CD14-positive monocyte (primary cell): ENCODE data around the gene TMEM219. TPM values are rescaled to one million over a fixed set of nuclear protein-coding genes. Genes with fewer than 3 reads are reported as not detected.

Source experiments
- DNase-seq, 3 donors: peaks; one replicate each; pipeline ENCODE4 v3.0.0-alpha.2; 2011 to 2022
- H2AFZ ChIP-seq: 2 replicates; pipeline ENCODE4 v1.6.0; 2012; ENCODE audit warnings: mild to moderate bottlenecking, low read depth, low read length, inconsistent platforms; ENCODE audit not compliant: insufficient read depth, poor library complexity, severe bottlenecking
- H3K27ac ChIP-seq, 2 donors: 1 replicate in 1 of 2; 2 replicates in 1 of 2; pipeline ENCODE4 v1.5.1; 2012 to 2013; ENCODE audit warnings: low read length in 2 of 2, control low read depth in 1 of 2, inconsistent platforms in 1 of 2, low read depth in 1 of 2, mild to moderate bottlenecking in 1 of 2
- H3K27me3 ChIP-seq, 2 donors: one replicate each; pipeline versions ENCODE4 v1.6.0 to v1.6.1; 2011 to 2013; ENCODE audit warnings: low read length in 2 of 2; ENCODE audit not compliant: control insufficient read depth in 2 of 2, insufficient read depth in 2 of 2
- H3K36me3 ChIP-seq, 2 donors: replicated peaks in 1 of 2; 1 replicate in 1 of 2; 2 replicates in 1 of 2; pipeline versions ENCODE4 v1.5.1 to v1.6.1; 2012 to 2013; ENCODE audit warnings: low read length in 2 of 2, control low read depth in 1 of 2, inconsistent platforms in 1 of 2, mild to moderate bottlenecking in 1 of 2; ENCODE audit not compliant: insufficient read depth in 2 of 2, control insufficient read depth in 1 of 2
- H3K4me1 ChIP-seq, 2 donors: 1 replicate in 1 of 2; 2 replicates in 1 of 2; pipeline versions ENCODE4 v1.5.1 to v1.6.1; 2012 to 2013; ENCODE audit warnings: low read length in 2 of 2, control low read depth in 1 of 2, inconsistent platforms in 1 of 2, mild to moderate bottlenecking in 1 of 2, moderate library complexity in 1 of 2; ENCODE audit not compliant: insufficient read depth in 2 of 2, control insufficient read depth in 1 of 2
- H3K4me2 ChIP-seq: replicated peaks from 2 replicates; pipeline ENCODE3; 2012; ENCODE audit warnings: low read length, moderate library complexity, mild to moderate bottlenecking; ENCODE audit not compliant: poor library complexity, severe bottlenecking; ENCODE audit errors: extremely low read depth
- H3K4me3 ChIP-seq, 3 experiments: fragments of 200-600 bp in 1 of 3; sonication (generic) in 1 of 3; replicated peaks in 1 of 3; 1 replicate in 2 of 3; 2 replicates in 1 of 3; pipeline ENCODE4 v1.5.1; 2011 to 2013; ENCODE audit warnings: low read length in 3 of 3, mild to moderate bottlenecking in 3 of 3, control low read depth in 2 of 3, low read depth in 2 of 3, inconsistent platforms in 1 of 3, moderate library complexity in 1 of 3
- H3K79me2 ChIP-seq: 2 replicates; pipeline ENCODE4 v1.6.0; 2012; ENCODE audit warnings: mild to moderate bottlenecking, control low read depth, inconsistent platforms, low read length, moderate library complexity; ENCODE audit not compliant: insufficient read depth
- H3K9ac ChIP-seq: 2 replicates; pipeline ENCODE4 v1.6.0; 2017; ENCODE audit warnings: low read length, mild to moderate bottlenecking; ENCODE audit not compliant: insufficient read depth, poor library complexity, severe bottlenecking
- H3K9me3 ChIP-seq, 2 donors: replicated peaks in 1 of 2; 1 replicate in 1 of 2; 2 replicates in 1 of 2; pipeline versions ENCODE4 v1.5.1 to v1.6.1; 2012 to 2013; ENCODE audit warnings: low read length in 2 of 2, control low read depth in 1 of 2; ENCODE audit not compliant: control insufficient read depth in 1 of 2, insufficient read depth in 1 of 2
- H4K20me1 ChIP-seq: 2 replicates; pipeline ENCODE4 v1.6.0; 2012; ENCODE audit warnings: mild to moderate bottlenecking, low read length, control low read depth, moderate library complexity; ENCODE audit not compliant: insufficient read depth
- H3K27ac Mint-ChIP-seq, 7 donors: one replicate each; pipeline ENCODE4 v1.8.0; 2020; ENCODE audit warnings: mild to moderate bottlenecking in 7 of 7, mixed read lengths in 7 of 7, moderate library complexity in 6 of 7, inconsistent platforms in 2 of 7
- H3K27me3 Mint-ChIP-seq, 3 donors: one replicate each; pipeline ENCODE4 v1.8.0; 2021 to 2022; ENCODE audit warnings: low read depth in 3 of 3, mild to moderate bottlenecking in 3 of 3, mixed read lengths in 3 of 3, moderate library complexity in 3 of 3, inconsistent platforms in 1 of 3
- H3K36me3 Mint-ChIP-seq, 2 donors: one replicate each; pipeline ENCODE4 v1.8.0; 2020; ENCODE audit warnings: mixed read lengths in 2 of 2, inconsistent platforms in 1 of 2, mild to moderate bottlenecking in 1 of 2
- H3K4me1 Mint-ChIP-seq: one replicate; pipeline ENCODE4 v1.8.0; 2020; ENCODE audit warnings: mild to moderate bottlenecking, mixed read lengths
- H3K4me3 Mint-ChIP-seq, 2 donors: one replicate each; pipeline ENCODE4 v1.8.0; 2020; ENCODE audit warnings: mild to moderate bottlenecking in 2 of 2, mixed read lengths in 2 of 2, moderate library complexity in 1 of 2
- H3K9me3 Mint-ChIP-seq, 7 donors: one replicate each; pipeline ENCODE4 v1.8.0; 2020 to 2022; ENCODE audit warnings: mixed read lengths in 7 of 7, mild to moderate bottlenecking in 6 of 7, moderate library complexity in 6 of 7, inconsistent platforms in 2 of 7
- CTCF ChIP-seq: fragments of 200-600 bp; IDR thresholded peaks from one replicate; pipeline ENCODE4 v1.8.0; 2022; ENCODE audit warnings: antibody characterized with exemption, mild to moderate bottlenecking
- WGBS: methylation state at CpG from one replicate; pipeline ENCODE4 v1.1.5; 2013; ENCODE audit warnings: missing lambda C conversion rate; ENCODE audit not compliant: insufficient coverage; 5-methylcytosine and 5-hydroxymethylcytosine counted together
- intact Hi-C, 2 donors: fragments of 100-400 bp; cut with micrococcal nuclease; formaldehyde crosslinking; loops; one replicate each; pipeline versions ENCODE4 v1.15.0 to v1.15.1; 2023
- polyA plus RNA-seq, 3 donors: library from polyadenylated mRNA; depleted of rRNA in 1 of 3; unstranded in 2 of 3; stranded (reverse) in 1 of 3; fragments of 300-500 nt in 2 of 3; fragments of >200 nt in 1 of 3; fragmentation: Illumina TruSeq in 2 of 3; gene quantifications; 1 replicate in 2 of 3; 2 replicates in 1 of 3; pipeline ENCODE4 v1.2.3, GENCODE V29; 2012 to 2021

The TMEM219 gene
- polyA plus RNA-seq, 3 donors, result 157 to 265 (median 227) TPM

GRCh38 chr16:29951625-29952365 lies 10.1 kb upstream of the TMEM219 start:
- H3K4me1 ChIP-seq, result no peaks in the 10 kb centered on the region
- H3K4me1 Mint-ChIP-seq, result no peaks in the 10 kb centered on the region
- H3K27ac ChIP-seq, result no peak overlapping the region
- H3K4me2 ChIP-seq, result no peak overlapping the region
- no peaks in the 10 kb centered on the region for H4K20me1 ChIP-seq
- H3K9me3 ChIP-seq, result peaks cover 0 to 4% of the 10 kb centered on the region in 2 donors
- no peak overlapping the region for H3K9ac ChIP-seq
- peaks cover 0 to 11% (median 7%) of the 10 kb centered on the region in 7 donors for H3K9me3 Mint-ChIP-seq
- H3K79me2 ChIP-seq, result no peaks in the 10 kb centered on the region
- H3K27me3 Mint-ChIP-seq, result peaks cover 0 to 5% (median 2%) of the 10 kb centered on the region in 3 donors
- no peaks in the 10 kb centered on the region for H3K36me3 Mint-ChIP-seq
- 96% methylated on average over 8 of the region's 8 CpGs for WGBS
- H3K27me3 ChIP-seq, result no peaks in the 10 kb centered on the region
- no peak overlapping the region for H3K4me3 ChIP-seq
- TF ChIP-seq CTCF, result no peak
- no peak overlapping the region for H2AFZ ChIP-seq
- no peak overlapping the region for H3K27ac Mint-ChIP-seq
- intact Hi-C loops, result no loop called here
- no peak overlapping the region for H3K4me3 Mint-ChIP-seq
- DNase-seq, result no peak
- H3K36me3 ChIP-seq, result no peaks in the 10 kb centered on the region

- Histone ChIP-seq H3K4me1 (peaks cover 15 to 18% of the 10 kb centered on the region in 2 donors), H3K9me3 (no peaks in the 10 kb centered on the region), H3K36me3 (no peaks in the 10 kb centered on the region), H3K27ac (no peak overlapping the region), H3K79me2 (peaks cover 8% of the 10 kb centered on the region), H2AFZ (no peak overlapping the region), H3K4me3 (no peak overlapping the region), H3K4me2 (no peak overlapping the region), H3K9ac (no peak overlapping the region), H3K27me3 (no peaks in the 10 kb centered on the region), H4K20me1 (no peaks in the 10 kb centered on the region)
- TF ChIP-seq CTCF, result no peak
- peaks cover 2 to 8% (median 2%) of the 10 kb centered on the region in 3 donors for H3K27me3 Mint-ChIP-seq
- no peak overlapping the region for H3K4me3 Mint-ChIP-seq
- H3K27ac Mint-ChIP-seq, result no peak overlapping the region
- H3K4me1 Mint-ChIP-seq, result peaks cover 18% of the 10 kb centered on the region
- peaks cover 3 to 6% of the 10 kb centered on the region in 2 donors for H3K36me3 Mint-ChIP-seq
- intact Hi-C loops, result no loop called here
- DNase-seq, result no peak
- H3K9me3 Mint-ChIP-seq, result no peaks in the 10 kb centered on the region
- WGBS, result 96% methylated on average over 4 of the region's 5 CpGs
Measured at GRCh38 chr16:29958756-29959155, 3.1 kb upstream of the TMEM219 start.
